HG03064 (cell line): Measurements from ENCODE around the gene GREB1L.

Experiments used
- ATAC-seq: cut with Tn5 transposase; IDR thresholded peaks from one replicate; pipeline ENCODE4 v1.9.1; 2021; ENCODE audit warnings: low read depth; ENCODE audit not compliant: unreplicated experiment

The GREB1L gene

DNA sequence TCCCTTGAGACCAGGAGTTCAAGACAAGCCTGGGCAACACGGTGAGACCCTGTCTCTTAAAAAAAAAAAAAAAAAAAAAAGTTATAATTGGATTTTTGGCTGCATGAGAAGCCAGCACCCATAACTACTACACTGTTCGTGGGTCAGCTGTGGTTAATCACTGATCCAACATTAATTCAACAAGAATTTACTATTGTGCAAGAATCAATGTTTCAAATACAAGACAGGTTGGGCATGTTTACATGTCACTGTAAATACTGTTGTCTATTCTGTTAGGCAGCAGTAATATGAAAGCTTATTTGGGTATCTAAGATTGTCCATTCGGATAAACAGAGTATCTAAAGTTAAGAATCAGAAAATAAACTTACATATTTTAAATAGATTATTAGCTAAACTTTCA, 296.2 kb downstream of the GREB1L start:
- no peak for ATAC-seq

DNA sequence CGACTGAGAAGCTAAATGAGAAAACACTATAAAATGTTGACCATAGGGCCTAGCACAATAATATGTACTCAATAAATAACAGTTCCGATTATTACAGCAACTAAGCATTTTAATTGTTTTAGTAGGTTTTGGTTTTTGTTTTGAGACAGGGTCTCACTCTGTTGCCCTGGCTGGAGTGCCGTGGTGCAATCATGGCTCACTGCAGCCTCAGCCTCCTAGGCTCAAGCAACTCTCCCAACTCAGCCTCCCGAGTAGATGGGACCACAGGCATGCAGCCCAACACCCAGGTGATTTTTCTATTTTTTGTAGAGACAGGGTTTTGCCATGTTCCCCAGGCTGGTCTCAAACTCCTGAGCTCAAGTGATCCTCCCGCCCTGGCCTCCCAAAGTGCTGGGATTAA, 304.4 kb downstream of the GREB1L start:
- ATAC-seq = no peak

DNA sequence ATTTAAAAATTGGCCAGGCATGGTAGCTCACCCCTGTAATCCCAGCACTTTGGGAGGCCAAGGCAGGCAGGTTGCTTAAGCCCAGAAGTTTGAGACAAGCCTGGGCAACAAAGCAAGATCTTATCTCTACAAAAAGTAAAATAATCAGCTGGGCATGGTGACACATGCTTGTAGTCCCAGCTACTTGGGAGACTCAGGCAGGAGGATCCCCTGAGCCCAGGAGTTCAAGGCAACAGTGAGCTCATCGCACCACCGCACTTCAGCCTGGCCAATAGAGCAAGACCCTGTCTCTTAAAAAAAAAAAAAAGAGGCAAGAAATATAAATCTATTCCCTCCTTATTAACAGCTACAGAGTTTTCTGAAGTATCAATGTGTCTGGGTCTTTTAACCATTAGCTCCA, 306.6 kb downstream of the GREB1L start:
- ATAC-seq = no peak

DNA sequence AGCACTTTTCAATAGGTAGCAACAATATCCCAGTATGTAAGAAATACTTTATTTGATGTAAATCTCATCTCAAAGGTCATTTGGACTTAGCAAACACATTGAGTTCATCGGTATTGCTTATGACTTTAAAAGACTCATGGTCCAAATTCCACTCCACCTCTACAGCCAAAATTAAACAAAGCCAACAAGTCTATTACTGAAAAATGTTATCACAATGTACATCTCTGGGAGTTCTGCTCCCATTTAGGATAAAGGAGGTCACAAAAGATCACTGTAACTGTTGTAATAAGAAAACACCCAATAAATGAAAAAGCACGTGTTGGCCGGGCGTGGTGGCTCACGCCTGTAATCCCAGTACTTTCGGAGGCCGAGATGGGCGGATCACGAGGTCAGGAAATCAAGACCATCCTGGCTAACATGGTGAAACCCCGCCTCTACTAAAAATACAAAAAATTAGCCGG, 308.5 kb downstream of the GREB1L start:
- ATAC-seq = no peak

DNA sequence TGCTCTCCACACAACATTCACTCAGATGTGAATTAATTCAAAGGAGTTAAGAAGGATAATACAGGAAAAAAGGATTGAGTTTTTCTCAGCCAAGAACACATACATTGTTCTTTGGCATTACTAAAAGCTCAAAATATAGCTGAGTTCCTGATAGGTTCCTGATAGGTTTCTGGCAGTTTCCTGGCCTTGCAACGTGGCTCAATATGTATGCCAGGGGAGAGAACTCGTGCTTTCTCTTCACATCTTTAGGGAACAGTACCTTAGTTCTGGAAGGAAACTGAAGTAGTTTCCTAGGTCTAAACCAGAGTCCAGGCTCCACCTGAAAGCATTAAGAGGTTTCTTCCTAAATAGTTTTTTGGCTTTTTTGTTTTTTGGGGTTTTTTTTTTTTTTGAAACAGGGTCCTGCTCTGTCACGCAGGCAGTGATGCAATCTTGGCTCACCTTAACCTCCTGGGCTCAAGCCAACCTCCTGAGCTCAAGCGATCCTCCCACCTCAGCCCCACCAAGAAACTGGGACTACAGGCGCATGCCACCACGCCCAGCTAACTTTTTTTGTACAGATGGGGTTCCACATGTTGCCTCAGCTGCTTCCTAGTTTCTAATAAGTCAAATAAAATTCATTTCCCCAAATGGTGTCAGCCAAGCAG, 315.7 kb downstream of the GREB1L start:
- ATAC-seq = no peak

DNA sequence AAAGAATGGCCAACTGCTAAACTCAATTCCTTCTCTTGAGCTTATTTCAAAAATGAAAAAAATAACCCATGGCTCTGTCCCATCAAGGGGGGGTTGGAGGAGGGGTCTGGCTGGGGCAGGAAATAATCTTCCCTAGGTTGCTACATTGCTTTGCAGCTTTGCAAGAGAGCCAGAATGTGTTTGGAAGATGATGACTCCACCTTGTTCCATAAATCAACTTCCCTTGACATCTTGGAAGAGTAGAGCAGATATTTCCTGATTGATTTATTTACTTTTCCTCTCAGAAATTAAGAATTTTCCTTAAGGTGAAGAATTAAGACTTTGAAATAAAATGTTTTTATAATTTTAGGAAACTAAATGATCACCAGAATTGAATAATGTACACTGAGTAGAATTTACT, 317.2 kb downstream of the GREB1L start:
- no peak for ATAC-seq

DNA sequence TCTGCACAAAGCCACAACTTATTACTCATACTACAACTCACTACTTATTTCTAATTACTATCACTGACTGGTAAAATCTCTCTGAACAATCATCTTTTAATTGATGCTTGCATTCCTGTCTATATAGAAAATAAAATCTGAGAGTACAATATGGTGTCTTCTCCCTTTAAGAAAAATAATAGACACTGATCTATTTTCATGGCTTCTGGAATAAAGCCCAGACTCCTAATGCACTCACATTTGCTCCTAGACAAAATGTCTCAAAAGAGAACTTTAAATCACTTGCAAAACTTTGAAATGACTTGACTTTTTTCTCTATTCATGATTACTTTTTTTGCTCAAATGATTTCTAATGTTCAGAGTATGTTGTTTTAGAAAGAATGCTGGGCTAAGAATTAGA, 329.7 kb downstream of the GREB1L start:
- ATAC-seq = no peak
